Smooth muscle cell of bladder (primary cell): ENCODE measurements around the gene TSC22D3. TPM values are rescaled to one million over a fixed set of nuclear protein-coding genes. Genes with fewer than 3 reads are reported as not detected.

Experiments
- total RNA-seq: library from RNA; depleted of rRNA; stranded (reverse); fragments of >200 nt; gene quantifications from 2 replicates; pipeline ENCODE4 v1.2.3, GENCODE V29; 2014

TSC22D3 gene
- 29.6 and 29.7 TPM in 2 replicates for total RNA-seq

DNA sequence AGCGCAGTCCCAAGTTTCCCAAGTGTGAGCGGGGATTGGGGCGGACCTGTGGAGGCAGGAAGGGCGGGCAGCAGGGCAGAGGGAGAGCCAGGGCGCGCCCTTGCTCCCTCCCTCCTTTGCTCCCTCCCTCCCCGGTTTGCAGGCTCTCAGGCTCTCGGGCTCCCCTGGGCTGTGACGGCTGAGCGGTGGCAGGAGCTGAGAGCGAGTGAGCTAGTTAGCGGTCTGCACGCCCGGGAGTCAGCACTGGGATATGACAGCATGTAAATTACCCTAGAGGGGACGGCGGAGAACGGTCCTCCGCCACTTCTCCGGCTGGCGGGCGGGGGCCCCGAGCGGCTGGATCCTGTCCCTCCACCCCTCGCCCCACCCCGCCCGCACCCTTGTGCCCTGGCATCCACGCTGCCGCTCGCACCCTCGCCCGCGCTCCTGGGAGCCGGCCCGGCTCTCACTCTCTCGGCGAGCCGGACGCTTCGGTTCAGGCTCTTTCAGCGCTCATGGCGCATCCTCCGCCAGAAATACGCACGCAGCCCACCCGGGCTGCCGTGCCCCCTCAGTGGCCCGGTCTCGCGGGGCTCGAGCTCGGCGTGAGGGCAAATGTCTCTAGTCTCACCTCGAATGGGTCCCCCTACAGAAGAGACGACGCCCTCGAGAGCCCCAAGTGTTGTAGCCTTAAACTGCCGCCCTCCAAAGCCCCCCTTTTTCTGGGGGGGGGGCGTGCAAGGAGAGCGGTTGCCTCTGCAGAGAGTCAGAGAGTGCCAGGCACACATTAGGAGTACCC lies at the start of gene TSC22D3:
Gene TSC22D3 (minus strand): TSS at position 54 of the 778 bp plus-strand sequence. CDS start 368 bp downstream, outside the sequence.

DNA sequence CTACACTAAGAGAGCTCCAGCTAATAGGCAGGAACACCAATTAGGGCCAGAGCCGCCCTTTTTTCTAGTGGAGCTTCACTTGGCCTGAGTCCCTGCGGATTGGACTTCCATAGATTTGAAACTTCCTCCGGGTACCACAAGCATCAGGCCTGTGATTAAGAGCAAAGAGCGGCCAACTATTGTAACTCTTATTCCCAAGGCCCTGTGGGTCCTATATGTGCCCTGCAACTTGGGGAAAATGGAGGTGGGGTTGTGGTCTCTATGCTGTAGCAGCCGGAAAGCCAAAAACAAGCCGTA lies 1.9 kb upstream of the TSC22D3 start, which contains the start of gene NCBP2L:
Gene NCBP2L (plus strand): TSS at position 198 of the 297 bp plus-strand sequence. CDS start 16,488 bp downstream, outside the sequence.

Other genes with a start within 250 kb of the TSC22D3 start
- 34.6 and 44.4 TPM in 2 replicates for gene PRPS1, start 147.3 kb downstream of the TSC22D3 start, total RNA-seq
- gene NCBP2L, start 1.9 kb upstream of the TSC22D3 start, total RNA-seq: not detected in 2 replicates
- 13.1 and 17.5 TPM in 2 replicates for gene MID2, start 50.1 kb upstream of the TSC22D3 start, total RNA-seq
- gene TEX13B, start 206.6 kb upstream of the TSC22D3 start, total RNA-seq: not detected in 2 replicates